GM12875 (cell line): Measurements from ENCODE around the gene PKP4.

ENCODE experiments used
- H3K4me3 ChIP-seq: one replicate; pipeline ENCODE4 v1.5.1; 2011; ENCODE audit warnings: low read depth, low read length, control low read depth
- CTCF ChIP-seq: IDR thresholded peaks from 2 replicates; pipeline ENCODE4 v1.5.1; 2011; ENCODE audit warnings: low read depth, mild to moderate bottlenecking, control low read depth, inconsistent platforms, low read length, moderate library complexity, borderline replicate concordance; ENCODE audit not compliant: insufficient read depth

PKP4 gene

DNA sequence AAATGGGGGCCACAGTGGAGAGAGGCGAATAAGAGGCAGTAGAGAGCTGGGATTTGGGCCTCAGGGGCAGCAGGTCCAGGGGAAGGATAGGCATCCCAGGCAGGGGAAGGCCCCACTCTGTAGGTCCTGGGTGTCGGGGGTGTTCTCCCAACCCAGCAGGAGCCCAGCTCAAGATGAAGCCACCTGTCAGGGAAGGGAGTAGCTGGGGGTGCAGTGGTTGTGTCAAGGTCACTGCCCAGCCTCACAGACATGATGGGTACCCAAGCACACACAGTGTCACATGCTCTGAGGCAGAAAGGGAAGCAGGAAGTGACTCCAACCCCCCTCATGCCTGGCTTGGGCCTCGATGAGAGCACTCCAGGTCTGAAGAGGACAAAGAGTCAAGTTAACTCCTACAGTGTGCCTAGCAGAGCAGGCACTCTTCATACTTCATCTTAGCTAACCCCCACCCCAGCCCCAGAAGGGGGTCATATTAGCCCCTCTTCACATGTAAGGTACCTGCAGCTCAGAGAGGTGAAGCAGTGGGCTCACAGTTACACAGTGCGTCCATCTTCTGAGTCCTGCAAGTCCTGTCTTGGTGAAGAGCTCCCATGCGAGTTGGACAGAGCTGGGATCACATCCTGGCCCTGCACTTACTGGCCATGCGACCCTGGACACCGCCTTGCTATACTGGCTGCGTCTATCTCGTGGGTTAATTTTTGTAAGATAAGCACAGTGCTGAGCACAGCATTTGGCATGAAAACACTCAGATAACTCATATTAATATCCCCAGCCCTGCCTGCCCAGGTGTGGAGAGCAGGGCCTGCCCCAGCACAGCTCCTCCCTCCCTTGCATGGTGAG lies 265.7 kb downstream of the PKP4 start:
- TF ChIP-seq CTCF, result no peak
- H3K4me3 ChIP-seq, result no peak overlapping the region

- no peak for TF ChIP-seq CTCF
- no peak overlapping the region for H3K4me3 ChIP-seq
These were observed 266.6 kb downstream of the PKP4 start for GRCh38 chr2:158723181-158723838.

DNA sequence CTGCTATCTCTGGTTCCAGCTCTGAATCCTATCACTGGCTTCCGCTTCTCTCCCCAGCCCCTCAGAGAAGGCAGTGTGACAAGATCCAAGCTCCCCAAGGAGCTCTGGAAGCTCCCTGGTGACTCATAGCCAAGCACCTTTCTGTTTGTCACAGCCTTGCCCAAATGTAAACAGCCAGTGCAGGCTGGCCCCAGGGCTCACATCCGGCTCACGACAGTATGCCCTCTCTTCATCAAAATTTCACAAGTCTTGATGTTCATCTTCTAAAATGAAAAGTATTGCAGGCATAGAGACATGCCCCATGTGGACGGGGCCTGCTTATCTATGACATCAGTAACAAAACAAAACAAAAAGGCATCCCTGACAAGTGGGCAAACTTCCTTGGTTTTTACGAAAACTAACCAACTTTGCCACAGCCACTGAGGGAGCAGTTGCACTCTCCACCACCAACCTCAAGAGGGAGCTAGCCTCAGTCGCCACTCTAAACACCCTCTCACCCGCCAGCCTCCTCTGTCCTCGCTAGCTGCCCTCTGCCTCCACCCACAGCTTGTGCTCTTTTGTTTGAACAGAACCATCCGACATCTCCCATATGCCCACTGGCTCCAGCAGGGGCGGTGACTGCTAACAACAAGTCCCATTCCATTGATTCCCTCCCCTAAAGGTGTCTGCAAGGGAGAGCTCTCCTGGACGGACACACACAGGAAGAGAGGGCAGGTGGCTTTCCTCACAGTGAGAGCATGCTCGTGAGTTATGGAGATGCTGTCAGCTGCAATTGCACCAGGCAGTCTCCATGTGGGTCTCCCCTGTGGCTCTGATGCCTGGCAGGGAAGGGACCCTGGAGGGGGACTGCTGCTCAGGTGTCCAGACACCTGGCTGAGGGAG lies 267.4 kb downstream of the PKP4 start:
- peak; percentile 65 for TF ChIP-seq CTCF
- H3K4me3 ChIP-seq, result no peak overlapping the region

- no peak overlapping the region for H3K4me3 ChIP-seq
- TF ChIP-seq CTCF, result no peak
These were observed 268.1 kb downstream of the PKP4 start for GRCh38 chr2:158724803-158725381.

GRCh38 chr2:158725441-158725891 lies 268.7 kb downstream of the PKP4 start:
- H3K4me3 ChIP-seq, result no peak overlapping the region
- no peak for TF ChIP-seq CTCF

- H3K4me3 ChIP-seq, result no peak overlapping the region
- TF ChIP-seq CTCF, result no peak
These were observed 270.3 kb downstream of the PKP4 start for GRCh38 chr2:158726911-158727592.
